Activated CD4-positive, alpha-beta T cell treated with anti-CD3 and anti-CD28 coated beads, Interleukin-2, amount 50 U/mL, for 48 hours (primary cell): Measurements from ENCODE around the gene SLC38A8.

ENCODE experiments used
- DNase-seq, 2 experiments: peaks; one replicate each; pipeline ENCODE4 v3.0.0-alpha.2; 2020

Gene SLC38A8

GRCh38 chr16:83994087-83994486 is 48.5 kb downstream of the SLC38A8 start:
- DNase-seq: no peak

- DNase-seq: no peak
Measured at GRCh38 chr16:83992624-83993023, 50.0 kb downstream of the SLC38A8 start.

GRCh38 chr16:83990492-83990891 is 52.1 kb downstream of the SLC38A8 start:
- DNase-seq: no peak

- DNase-seq: no peak
Measured at GRCh38 chr16:83989300-83989699, 53.3 kb downstream of the SLC38A8 start.

GRCh38 chr16:83983491-83983890 is 59.1 kb downstream of the SLC38A8 start:
- no peak for DNase-seq

GRCh38 chr16:83981799-83982198 is 60.8 kb downstream of the SLC38A8 start:
- no peak for DNase-seq

GRCh38 chr16:83980794-83981193 is 61.8 kb downstream of the SLC38A8 start:
- DNase-seq: no peak

GRCh38 chr16:83979441-83979840 is 63.2 kb downstream of the SLC38A8 start:
- no peak for DNase-seq

GRCh38 chr16:83978401-83978904 is 64.1 kb downstream of the SLC38A8 start:
- no peak for DNase-seq

- DNase-seq: no peak
Measured at GRCh38 chr16:83977056-83977815, 65.4 kb downstream of the SLC38A8 start.

GRCh38 chr16:83975590-83976260 is 66.9 kb downstream of the SLC38A8 start:
- DNase-seq: no peak

GRCh38 chr16:83974475-83974874 is 68.1 kb downstream of the SLC38A8 start:
- DNase-seq: no peak

GRCh38 chr16:83973581-83974385 is 68.8 kb downstream of the SLC38A8 start:
- DNase-seq: no peak

GRCh38 chr16:83973077-83973476 is 69.5 kb downstream of the SLC38A8 start:
- DNase-seq: no peak

- DNase-seq: no peak
Measured at GRCh38 chr16:83972256-83973008, 70.2 kb downstream of the SLC38A8 start.

- DNase-seq: no peak
Measured at GRCh38 chr16:83971165-83972130, 71.1 kb downstream of the SLC38A8 start.

- no peak for DNase-seq
Measured at GRCh38 chr16:83970430-83970815, 72.2 kb downstream of the SLC38A8 start.

- no peak for DNase-seq
Measured at GRCh38 chr16:83969771-83970429, 72.7 kb downstream of the SLC38A8 start.

- DNase-seq: no peak
Measured at GRCh38 chr16:83968891-83969649, 73.5 kb downstream of the SLC38A8 start.

- DNase-seq: no peak
Measured at GRCh38 chr16:83968306-83968851, 74.2 kb downstream of the SLC38A8 start.
